Epidermal melanocyte (primary cell): ENCODE data around the gene GSK3B.
"Not testable (repeated sequence)": the region's sequence is repeated elsewhere in the genome, so short reads cannot be mapped to it uniquely, and the experiment has no call there.

Experiments used
- DNase-seq: peaks from one replicate; pipeline ENCODE4 v3.0.0; 2011; ENCODE audit warnings: low spot score; ENCODE audit not compliant: insufficient read length

GSK3B gene

DNA sequence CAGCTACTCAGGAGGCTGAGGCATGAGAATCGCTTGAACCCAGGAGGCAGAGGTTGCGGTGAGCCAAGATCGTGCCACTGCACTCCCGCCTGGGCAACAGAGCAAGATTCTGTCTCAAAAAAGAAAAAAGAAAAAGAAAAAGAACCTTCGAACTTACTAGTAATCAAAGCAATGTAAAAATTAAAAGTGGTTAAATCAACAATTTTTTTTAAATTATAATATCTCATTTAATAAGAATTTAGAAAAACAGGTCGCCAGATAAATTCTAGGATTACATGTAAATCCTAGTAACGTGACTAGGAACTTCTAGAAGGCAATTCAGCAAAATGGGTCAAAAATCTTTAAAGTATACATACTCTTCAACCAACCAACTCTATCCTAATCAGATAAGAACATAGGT, 37.2 kb downstream of the GSK3B start:
- no peak for DNase-seq

GRCh38 chr3:120053647-120054046, 40.6 kb downstream of the GSK3B start:
- not testable (repeated sequence) for DNase-seq

- DNase-seq: no peak
Measured at GRCh38 chr3:120052677-120053076, 41.6 kb downstream of the GSK3B start.

DNA sequence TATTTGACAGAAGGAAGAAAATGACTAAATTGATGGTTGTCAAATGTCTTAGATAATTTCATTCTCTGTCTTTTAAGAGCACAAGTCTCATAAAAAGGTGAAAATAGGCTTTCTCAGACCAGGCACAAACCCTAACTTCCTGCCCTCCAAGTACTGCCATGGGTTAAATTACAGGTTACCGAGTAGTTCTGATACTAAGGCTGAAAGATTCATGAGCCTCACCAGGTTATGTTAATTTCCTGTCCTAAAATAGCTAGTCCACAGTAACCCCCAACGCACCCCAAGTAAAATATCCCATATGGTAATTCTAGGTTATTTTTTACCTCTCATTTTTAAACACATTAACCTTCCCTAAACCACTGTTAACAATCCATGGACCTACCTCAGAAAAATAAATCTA, 42.0 kb downstream of the GSK3B start:
- DNase-seq: no peak

GRCh38 chr3:120051570-120051969, 42.7 kb downstream of the GSK3B start:
- not testable (repeated sequence) for DNase-seq

GRCh38 chr3:120049881-120050539, 44.2 kb downstream of the GSK3B start:
- no peak for DNase-seq

DNA sequence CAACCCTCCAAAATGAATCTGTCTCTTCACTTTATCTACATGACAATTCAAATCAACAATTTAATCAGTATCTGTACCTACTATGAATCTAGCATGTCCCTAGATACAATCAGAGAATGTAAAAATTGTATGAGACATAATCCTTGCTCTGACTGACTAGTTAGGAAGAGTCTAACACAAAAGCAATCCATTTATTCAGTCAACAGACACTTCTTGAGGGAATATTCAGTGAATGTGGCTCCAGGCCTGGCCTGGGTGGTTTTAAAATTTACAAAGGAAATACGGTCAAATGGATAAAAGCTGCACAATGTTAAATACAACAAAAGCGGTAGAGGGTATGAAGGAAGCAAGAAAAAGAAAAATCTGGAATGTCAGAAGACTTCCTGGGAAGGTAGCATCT, 45.2 kb downstream of the GSK3B start:
- DNase-seq: no peak

DNA sequence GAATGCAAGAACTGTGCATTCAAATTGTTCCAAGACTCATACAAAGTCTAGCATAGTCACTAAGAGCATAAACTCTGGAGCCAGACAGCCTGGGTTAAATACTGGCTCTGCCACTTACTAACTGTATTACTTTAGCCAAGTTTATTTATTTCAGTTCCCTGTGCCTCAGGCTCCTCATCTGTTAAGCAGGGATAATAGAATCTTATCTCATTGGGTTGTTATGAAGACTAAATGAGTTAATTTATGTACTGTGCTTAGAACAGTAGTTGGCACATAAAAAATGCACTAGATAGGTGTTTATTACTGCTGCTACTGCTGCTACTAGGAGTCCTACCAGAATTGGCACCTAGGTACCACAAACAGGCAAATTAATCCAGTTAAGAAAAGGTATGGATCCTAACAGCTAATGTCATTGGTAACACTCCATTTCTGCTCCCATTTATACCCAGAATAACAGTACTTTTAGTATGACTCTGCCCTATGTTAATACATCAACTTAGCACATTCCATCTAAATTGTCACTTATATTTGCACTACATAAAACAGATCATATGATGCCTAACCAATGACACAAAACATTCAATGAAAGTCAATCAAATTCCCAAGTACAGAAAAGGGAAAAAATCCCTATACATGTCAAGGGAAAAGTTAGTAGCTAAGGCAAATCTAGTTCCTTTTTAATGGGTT, 45.7 kb downstream of the GSK3B start:
- DNase-seq: no peak

- DNase-seq: no peak
Measured at GRCh38 chr3:120047686-120048085, 46.6 kb downstream of the GSK3B start.

GRCh38 chr3:120040813-120041377, 53.4 kb downstream of the GSK3B start:
- no peak for DNase-seq

DNA sequence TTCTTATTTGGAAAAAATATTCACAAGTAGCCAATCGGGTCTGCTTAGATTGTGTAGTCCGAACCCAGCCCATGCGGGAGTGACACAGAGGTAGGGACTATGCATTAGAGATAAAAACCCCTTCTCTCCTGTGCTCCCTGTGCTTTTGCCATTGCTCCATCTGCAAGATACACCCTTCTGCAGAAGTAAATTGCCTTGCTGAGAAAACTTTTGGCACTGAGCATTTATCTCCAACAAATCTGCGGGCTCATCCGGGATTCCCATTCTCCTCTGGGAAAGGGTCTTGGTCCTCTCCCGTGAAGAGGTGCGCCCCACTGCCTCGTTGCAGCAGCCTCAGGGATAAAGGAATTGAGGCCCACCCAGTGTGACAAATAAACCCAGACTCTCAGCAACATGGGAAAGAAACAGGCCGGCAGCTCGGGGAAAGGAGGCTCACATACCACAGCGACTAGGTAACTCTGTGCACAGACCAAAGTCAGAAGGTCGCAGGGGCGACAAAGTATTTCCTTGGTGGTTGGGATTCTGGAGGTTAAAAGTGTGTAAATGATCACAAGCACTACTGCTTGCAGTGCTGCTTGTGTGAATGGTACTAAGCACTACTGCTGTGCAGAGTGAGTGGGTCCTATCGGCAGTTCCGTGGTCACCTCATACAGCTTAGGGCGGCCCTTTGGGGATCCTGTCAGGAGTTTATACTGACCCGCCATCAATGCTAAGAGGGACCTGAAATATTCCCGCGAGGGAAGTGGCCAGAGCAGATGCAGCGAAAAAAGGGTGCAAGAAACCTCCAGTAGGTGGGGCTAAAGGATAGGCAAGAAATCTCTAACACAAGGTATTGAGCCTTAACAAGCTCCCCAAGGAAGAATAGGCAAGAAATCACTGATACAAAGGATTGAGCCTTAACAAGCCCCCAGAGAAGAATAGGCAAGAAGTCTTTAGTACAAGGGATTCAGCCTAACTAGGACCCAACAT, 54.3 kb downstream of the GSK3B start:
- no peak for DNase-seq

DNA sequence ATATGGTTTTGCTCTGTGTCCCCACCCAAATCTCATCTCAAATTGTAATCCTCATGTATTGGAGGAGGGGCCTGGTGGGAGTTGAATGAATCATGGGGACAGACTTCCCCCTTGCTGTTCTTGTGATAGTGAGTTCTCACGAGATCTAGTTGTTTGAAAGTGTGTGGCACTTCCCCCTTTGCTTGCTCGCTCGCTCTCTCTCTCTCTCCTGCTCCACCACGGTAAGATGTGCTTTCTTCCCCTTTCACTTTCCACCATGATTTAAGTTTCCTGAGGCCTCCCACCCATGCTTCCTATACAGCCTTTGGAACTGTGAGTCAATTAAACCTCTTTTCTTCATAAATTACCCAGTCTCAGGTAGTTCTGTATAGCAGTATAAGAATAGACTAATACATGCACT, 60.7 kb downstream of the GSK3B start:
- DNase-seq: no peak

GRCh38 chr3:120031561-120031960, 62.7 kb downstream of the GSK3B start:
- no peak for DNase-seq

DNA sequence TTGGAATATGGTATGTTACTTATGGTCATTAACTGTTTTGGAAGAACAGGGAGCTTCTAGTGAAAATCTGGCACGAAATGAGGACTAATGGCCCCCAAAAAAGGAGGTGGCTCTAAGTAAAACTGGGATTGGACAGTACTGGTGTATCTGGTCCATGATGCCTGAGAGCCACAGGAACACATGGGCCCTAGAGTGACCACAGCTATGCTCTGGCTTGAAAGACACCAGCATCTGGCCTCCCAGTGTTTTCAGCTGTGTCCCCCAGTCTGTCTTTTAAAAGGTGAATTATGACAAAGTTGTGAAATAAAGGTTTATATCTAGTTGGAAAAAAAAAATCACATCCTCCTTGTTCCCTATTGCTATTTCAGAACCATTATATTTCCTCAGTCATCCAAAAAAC, 64.5 kb downstream of the GSK3B start:
- DNase-seq: no peak

DNA sequence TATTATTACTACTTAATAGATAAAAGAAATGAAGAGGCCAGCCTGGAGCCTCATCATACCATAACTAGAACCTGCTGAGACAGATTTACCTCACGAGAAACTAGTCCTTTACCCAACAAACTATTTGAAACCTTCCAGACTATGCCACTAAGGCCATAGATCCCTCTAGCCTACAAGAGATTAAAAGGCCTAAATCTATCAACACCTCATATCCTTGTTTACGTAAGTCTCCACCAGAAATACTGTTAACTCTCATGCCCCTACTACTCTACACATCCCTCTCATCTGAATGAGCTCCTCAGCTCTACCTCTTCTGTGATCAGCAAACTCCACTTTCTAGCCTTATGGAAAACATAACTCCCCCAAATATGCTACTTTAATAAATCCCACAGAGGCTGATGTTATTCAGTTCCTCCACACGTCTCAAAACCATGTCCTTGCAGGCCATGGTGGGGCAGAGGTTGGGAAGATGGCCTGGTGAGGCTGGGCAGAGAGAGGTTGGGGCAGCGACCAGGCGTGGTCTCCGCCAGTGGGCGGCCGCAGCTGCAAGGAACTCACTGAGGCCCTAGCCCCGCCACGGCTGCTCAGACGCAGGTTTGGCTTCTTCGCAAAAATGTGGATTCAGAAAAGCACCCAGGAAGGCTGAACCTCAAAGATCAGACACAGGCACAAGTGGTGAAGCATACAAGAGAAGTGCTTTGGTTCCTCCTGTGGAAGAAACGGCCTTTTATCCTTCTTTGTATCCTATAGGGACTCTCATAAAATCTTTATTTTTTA, 65.8 kb downstream of the GSK3B start:
- DNase-seq: no peak

- DNase-seq: no peak
Measured at GRCh38 chr3:120027226-120027625, 67.0 kb downstream of the GSK3B start.

GRCh38 chr3:120025520-120025919, 68.7 kb downstream of the GSK3B start:
- no peak for DNase-seq

DNA sequence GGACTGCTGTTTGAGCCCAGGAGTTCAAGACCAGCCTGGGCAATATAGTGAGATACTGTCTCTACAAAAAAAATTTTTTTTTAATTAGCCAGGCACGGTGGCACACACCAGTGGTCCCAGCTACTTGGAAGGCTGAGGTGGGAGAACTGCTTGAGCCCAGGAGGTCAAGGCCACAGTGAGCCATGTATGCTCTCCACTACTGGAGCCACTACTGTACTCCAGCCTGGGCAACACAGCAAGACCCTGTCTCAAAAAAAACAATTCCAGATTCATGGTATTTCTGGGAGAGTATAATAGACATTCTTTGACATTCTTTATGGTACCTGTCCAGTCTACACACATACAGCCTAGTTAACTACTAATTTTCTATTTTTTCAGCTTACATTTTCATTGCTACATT, 70.1 kb downstream of the GSK3B start:
- DNase-seq: no peak

DNA sequence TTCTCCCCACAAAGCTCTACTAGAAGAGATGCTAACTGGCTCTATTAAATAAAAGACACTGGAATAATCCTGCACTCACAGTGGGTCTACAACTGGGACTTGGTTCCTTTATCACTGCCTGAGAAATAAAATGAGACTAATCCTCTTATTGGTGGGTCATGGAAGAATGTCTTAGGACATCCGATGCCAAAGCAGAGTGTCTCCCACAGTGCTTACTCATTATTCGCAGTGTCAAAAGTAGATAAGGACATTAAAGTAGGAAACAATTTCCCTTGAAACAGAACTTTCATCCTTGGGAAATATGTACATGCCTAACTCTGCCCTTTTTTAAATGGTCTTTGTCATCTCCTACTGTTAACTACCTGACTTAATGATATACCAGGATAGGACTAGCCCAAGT, 71.5 kb downstream of the GSK3B start:
- DNase-seq: no peak

- DNase-seq: no peak
Measured at GRCh38 chr3:120021523-120021922, 72.7 kb downstream of the GSK3B start.

- no peak for DNase-seq
Measured at GRCh38 chr3:120018299-120018698, 75.9 kb downstream of the GSK3B start.
